Stimulated activated CD4-positive, alpha-beta T cell treated with anti-CD3 and anti-CD28 coated beads, TNF-alpha, amount 100 ng/mL, for 4 hours (primary cell): ENCODE results near the gene ITGA2B.
"Not testable (repeated sequence)": the region's sequence is repeated elsewhere in the genome, so short reads cannot be mapped to it uniquely, and the experiment has no call there.

Experiments
- DNase-seq, 3 experiments: peaks; one replicate each; pipeline ENCODE4 v3.0.0-alpha.2; 2020; ENCODE audit warnings: low read depth in 3 of 3

The ITGA2B gene

GRCh38 chr17:44390250-44390870 lies 911 bp upstream of the ITGA2B start:
- no peak for DNase-seq

GRCh38 chr17:44389723-44390202 lies 314 bp upstream of the ITGA2B start:
- DNase-seq: no peak

- DNase-seq: no peak
Observed at GRCh38 chr17:44387804-44388203, 1.6 kb downstream of the ITGA2B start.

GRCh38 chr17:44386182-44386525 lies 3.3 kb downstream of the ITGA2B start:
- DNase-seq: no peak

- peak; percentile 73 to 82 (median 76) for DNase-seq
Observed at GRCh38 chr17:44385287-44386181, 3.9 kb downstream of the ITGA2B start.

GRCh38 chr17:44384823-44385286 lies 4.6 kb downstream of the ITGA2B start:
- DNase-seq: no peak

- DNase-seq: no peak
Observed at GRCh38 chr17:44384281-44384822, 5.1 kb downstream of the ITGA2B start.

GRCh38 chr17:44383861-44384260 lies 5.6 kb downstream of the ITGA2B start:
- no peak for DNase-seq

- no peak for DNase-seq
Observed at GRCh38 chr17:44383363-44383762, 6.1 kb downstream of the ITGA2B start.

- DNase-seq: no peak
Observed at GRCh38 chr17:44382917-44383316, 6.5 kb downstream of the ITGA2B start.

GRCh38 chr17:44381810-44382305 lies 7.6 kb downstream of the ITGA2B start:
- no peak for DNase-seq

- DNase-seq: no peak
Observed at GRCh38 chr17:44380767-44381166, 8.7 kb downstream of the ITGA2B start.

GRCh38 chr17:44379887-44380286 lies 9.6 kb downstream of the ITGA2B start:
- no peak for DNase-seq

GRCh38 chr17:44378171-44378705 lies 11.2 kb downstream of the ITGA2B start:
- no peak for DNase-seq

- DNase-seq: no peak
Observed at GRCh38 chr17:44376779-44377178, 12.7 kb downstream of the ITGA2B start.

GRCh38 chr17:44376124-44376523 lies 13.3 kb downstream of the ITGA2B start:
- no peak for DNase-seq

- DNase-seq: no peak
Observed at GRCh38 chr17:44375196-44376017, 14.0 kb downstream of the ITGA2B start.

- DNase-seq: no peak
Observed at GRCh38 chr17:44374306-44375195, 14.9 kb downstream of the ITGA2B start.

- no peak for DNase-seq
Observed at GRCh38 chr17:44372036-44372435, 17.4 kb downstream of the ITGA2B start.

GRCh38 chr17:44369414-44370023 lies 19.9 kb downstream of the ITGA2B start:
- not testable (repeated sequence) for DNase-seq
